K562 (cell line): ENCODE results near the gene DOP1A. TPM values are rescaled to one million over a fixed set of nuclear protein-coding genes. Genes with fewer than 3 reads are reported as not detected.

Experiments used
- ATAC-seq: fragments of 200-7000 bp; cut with Tn5 transposase; 3 replicates; pipeline ENCODE4 v1.9.1; 2020; ENCODE audit warnings: moderate library complexity
- BruUV-seq: library from RNA; stranded (reverse); fragments of 400-500 nt; replicated peaks from 2 replicates; lab custom pipeline; 2021; lab: Mats Ljungman, UMichigan
- CTCF ChIA-PET: fragments of 300-600 bp; formaldehyde crosslinking; extraction: SDS; loops from one replicate; lab custom pipeline; 2021; ENCODE audit warnings: low intra/inter-chr PET ratio; lab: Yijun Ruan, JAX
- POLR2A ChIA-PET: fragments of 300-600, 350-650 bp; sonication (Branson Sonifier 250); formaldehyde crosslinking; extraction: SDS; loops from one replicate; lab custom pipeline; 2021; ENCODE audit warnings: antibody characterized with exemption, inconsistent platforms; lab: Yijun Ruan, JAX
- DNase-seq, 4 experiments: peaks; one replicate each; pipeline versions ENCODE4 v3.0.0 to v3.0.0-alpha.2; 2011 to 2018; ENCODE audit warnings: low spot score in 3 of 4, mixed read lengths in 3 of 4; ENCODE audit errors: extremely low read depth in 1 of 4
- FAIRE-seq: peaks from 2 replicates; lab custom pipeline; 2011; peaks lifted over from hg19 to GRCh38; lab: Jason Lieb, UNC
- H2AFZ ChIP-seq: 2 replicates; pipeline ENCODE4 v1.6.0; 2011; ENCODE audit warnings: low read depth, low read length, control low read depth, inconsistent platforms
- H3K27ac ChIP-seq: fragments of 200-600 bp; 3 replicates; pipeline ENCODE4 v1.8.0; 2011; ENCODE audit warnings: low read depth, mild to moderate bottlenecking, control low read depth, inconsistent platforms, low read length, moderate library complexity, mixed read lengths; ENCODE audit errors: extremely low read depth
- H3K27me3 ChIP-seq, 2 experiments: fragments of 300-600 bp in 1 of 2; 2 replicates in 1 of 2; 3 replicates in 1 of 2; pipeline versions ENCODE4 v1.6.0 to v1.8.0; 2011; ENCODE audit warnings: inconsistent platforms in 2 of 2, low read length in 2 of 2, mild to moderate bottlenecking in 1 of 2, mixed read lengths in 1 of 2, moderate library complexity in 1 of 2; ENCODE audit not compliant: control insufficient read depth in 2 of 2, insufficient read depth in 2 of 2
- H3K36me3 ChIP-seq: fragments of 300-600 bp; 3 replicates; pipeline ENCODE4 v1.8.0; 2011; ENCODE audit warnings: mild to moderate bottlenecking, low read length, inconsistent platforms; ENCODE audit not compliant: control insufficient read depth, insufficient read depth
- H3K4me1 ChIP-seq, 2 experiments: fragments of 200-600 bp in 1 of 2; replicated peaks in 1 of 2; 2 replicates in 1 of 2; 3 replicates in 1 of 2; pipeline versions ENCODE4 v1.5.1 to v1.8.0; 2011; ENCODE audit warnings: inconsistent platforms in 2 of 2, low read length in 2 of 2, mild to moderate bottlenecking in 1 of 2, mixed read lengths in 1 of 2, moderate library complexity in 1 of 2; ENCODE audit not compliant: control insufficient read depth in 2 of 2, insufficient read depth in 2 of 2
- H3K4me2 ChIP-seq: 2 replicates; pipeline ENCODE4 v1.6.1; 2011; ENCODE audit warnings: low read length, control low read depth, inconsistent platforms, mixed read lengths; ENCODE audit not compliant: insufficient read depth
- H3K4me3 ChIP-seq: fragments of 200-600 bp; sonication (generic), shearing (Covaris generic); 2 replicates; pipeline ENCODE4 v1.5.1; 2016; ENCODE audit warnings: control low read depth, inconsistent platforms
- H3K79me2 ChIP-seq: fragments of 200-600 bp; 3 replicates; pipeline ENCODE4 v1.8.0; 2011; ENCODE audit warnings: low read length, inconsistent platforms; ENCODE audit not compliant: control insufficient read depth, insufficient read depth
- H3K9ac ChIP-seq, 2 experiments: 2 replicates each; pipeline versions ENCODE4 v1.6.0 to v1.6.1; 2011; ENCODE audit warnings: low read depth in 2 of 2, low read length in 2 of 2, control low read depth in 1 of 2, inconsistent platforms in 1 of 2, mild to moderate bottlenecking in 1 of 2, mixed read lengths in 1 of 2; ENCODE audit not compliant: insufficient read depth in 1 of 2
- H3K9me1 ChIP-seq: one replicate; pipeline ENCODE4 v1.6.0; 2011; ENCODE audit warnings: inconsistent platforms, mild to moderate bottlenecking, low read length, moderate library complexity; ENCODE audit not compliant: control insufficient read depth, insufficient read depth
- H3K9me3 ChIP-seq: replicated peaks from 2 replicates; pipeline ENCODE4 v1.5.1; 2011; ENCODE audit warnings: low read depth, low read length, inconsistent platforms; ENCODE audit not compliant: control insufficient read depth, insufficient read depth
- H4K20me1 ChIP-seq: replicated peaks from 2 replicates; pipeline ENCODE4 v1.6.1; 2011; ENCODE audit warnings: low read length, inconsistent platforms, mixed read lengths; ENCODE audit not compliant: control insufficient read depth, insufficient read depth
- CBX1 ChIP-seq: sonication (generic); IDR thresholded peaks from 2 replicates; pipeline ENCODE4 v1.6.1; 2016; ENCODE audit warnings: antibody characterized with exemption, low read depth, mild to moderate bottlenecking
- CBX3 ChIP-seq, 2 experiments: IDR thresholded peaks; 1 replicate in 1 of 2; 2 replicates in 1 of 2; pipeline ENCODE4 v1.6.1; 2012; ENCODE audit warnings: inconsistent platforms in 2 of 2, low read length in 2 of 2, borderline replicate concordance in 1 of 2, control low read depth in 1 of 2
- CBX5 ChIP-seq: IDR thresholded peaks from 2 replicates; pipeline ENCODE4 v1.6.1; 2014; ENCODE audit warnings: low read depth, borderline replicate concordance
- CCAR2 ChIP-seq: fragments of 200-400 bp; formaldehyde crosslinking; IDR thresholded peaks from 2 replicates; pipeline ENCODE4 v1.6.1; 2017; ENCODE audit warnings: mild to moderate bottlenecking, low read depth, low read length
- CREB1 ChIP-seq, 2 experiments: sonication (generic) in 1 of 2; formaldehyde crosslinking in 1 of 2; IDR thresholded peaks; 2 replicates each; pipeline versions ENCODE4 v1.6.1 to v1.8.0; 2012 to 2022; ENCODE audit warnings: inconsistent platforms in 1 of 2, mild to moderate bottlenecking in 1 of 2, missing genetic modification reagents in 1 of 2, moderate library complexity in 1 of 2
- FOXA1 ChIP-seq: fragments of 450-650 bp; IDR thresholded peaks from 2 replicates; pipeline ENCODE4 v1.6.1; 2016; ENCODE audit warnings: mild to moderate bottlenecking, borderline replicate concordance
- TGIF2 ChIP-seq: sonication (generic); formaldehyde crosslinking; IDR thresholded peaks from 2 replicates; pipeline ENCODE4 v1.8.1; 2022; ENCODE audit warnings: mild to moderate bottlenecking, missing genetic modification reagents, moderate library complexity
- TRIM24 ChIP-seq, 2 experiments: fragments of 450-650 bp; IDR thresholded peaks; 2 replicates each; pipeline ENCODE4 v1.6.1; 2016
- TRIM28 ChIP-seq: fragments of 450-650 bp; IDR thresholded peaks from 2 replicates; pipeline ENCODE4 v1.6.1; 2017
- ZFP36 ChIP-seq: fragments of 150-350 bp; IDR thresholded peaks from 2 replicates; pipeline ENCODE4 v1.6.1; 2018; ENCODE audit warnings: low read length, low read depth; ENCODE audit not compliant: partially characterized antibody
- ZNF165 ChIP-seq: fragments of 250-450 bp; sonication (Bioruptor Pico); IDR thresholded peaks from 2 replicates; pipeline ENCODE4 v1.4.0; 2020; ENCODE audit warnings: borderline replicate concordance
- ZNF280A ChIP-seq: fragments of 450-650 bp; IDR thresholded peaks from 2 replicates; pipeline ENCODE4 v1.6.1; 2018; ENCODE audit warnings: mild to moderate bottlenecking, low read depth; ENCODE audit not compliant: partially characterized antibody
- WGBS: fragments of 100-300 bp; shearing (Covaris generic); methylation state at CpG from one replicate; pipeline ENCODE4 v1.1.6; 2016; ENCODE audit warnings: low coverage, mixed read lengths; ENCODE audit not compliant: insufficient coverage; ENCODE audit errors: missing lambda C conversion rate; 5-methylcytosine and 5-hydroxymethylcytosine counted together
- in situ Hi-C: fragments of 300-500 bp; cut with MboI; formaldehyde crosslinking; loops from 4 replicates; pipeline ENCODE4 v1.15.0; 2018; ENCODE audit warnings: inconsistent platforms, mixed read lengths
- intact Hi-C: fragments of 100-400 bp; cut with micrococcal nuclease; formaldehyde crosslinking; loops from 2 replicates; pipeline ENCODE4 v1.14.2; 2022
- polyA plus RNA-seq, 8 experiments: library from polyadenylated mRNA; depleted of rRNA in 4 of 8; stranded (reverse) in 5 of 8; unstranded in 3 of 8; fragments of >200 nt; fragmentation: Nextera tagmentation in 2 of 8; fragmentation: Illumina TruSeq in 1 of 8; extraction: Ambion mirVana in 2 of 8; extraction: Trizol in 1 of 8; gene quantifications; 2 replicates each; pipeline versions ENCODE4 v1.2.1 to v1.2.3, GENCODE V29; 2011 to 2014; ENCODE audit warnings: inconsistent platforms in 1 of 8, missing spikeins in 1 of 8
- total RNA-seq, 7 experiments: library from RNA; depleted of rRNA in 6 of 7; stranded (reverse); fragments of >200 nt in 6 of 7; fragmentation: Illumina TruSeq in 2 of 7; extraction: Trizol in 2 of 7; gene quantifications; 2 replicates each; pipeline versions ENCODE4 v1.2.1 to v1.2.3, GENCODE V29; 2011 to 2021; ENCODE audit warnings: low replicate concordance in 1 of 7
- TF ChIP-seq, protein P1 (sequence below): sonication (generic); formaldehyde crosslinking; IDR thresholded peaks from 2 replicates; pipeline ENCODE4 v1.8.1; 2023; ENCODE audit warnings: missing genetic modification reagents, mild to moderate bottlenecking, borderline replicate concordance

Gene DOP1A
- total and polyA plus RNA-seq, 9 of the 15 experiments (the other 6 are each of a cell fraction or from before 2014, with no cell fraction given): 0.75 to 10.5 (median 4.4) TPM

DNA sequence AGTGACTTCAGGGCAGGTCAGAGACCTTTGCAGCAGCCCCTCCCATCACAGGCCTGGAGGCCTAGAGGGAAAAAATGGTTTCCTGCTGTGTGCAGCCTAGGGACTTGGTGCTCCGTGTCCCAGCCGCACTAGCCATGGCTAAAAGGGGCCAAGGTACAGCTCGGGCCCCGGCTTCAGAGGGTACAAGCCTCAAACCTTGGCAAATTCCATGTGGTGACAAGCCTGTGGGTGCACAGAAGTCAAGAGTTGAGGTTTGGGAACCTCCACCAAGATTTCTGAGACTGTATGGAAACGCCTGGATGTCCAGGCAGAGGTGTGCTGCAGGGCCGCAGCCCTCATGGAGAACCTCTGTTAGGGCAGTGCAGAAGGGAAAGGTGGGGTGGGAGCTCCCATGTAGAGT is 35.8 kb upstream of the DOP1A start:
- no peaks in the 10 kb centered on the region for H3K79me2 ChIP-seq
- TF ChIP-seq CBX1 (0 out of 2 replicates have a peak, but pooled peaks have one; percentile 72), CREB1 (IDR thresholded peaks at IDR 0.05) (no peak), CREB1 (CRISPR knock-in tag; IDR thresholded peaks at IDR 0.05) (no peak), ZNF280A (peak; percentile 93), CBX5 (peak; percentile 91), CBX3 (IDR thresholded peaks at IDR 0.05; ENCODE audit: borderline replicate concordance in 1 of 2, low read length in 2 of 2) (peak in 1 of 2 experiments; percentile 93; a peak in 2 of 3 replicates), TRIM24 (IDR thresholded peaks at IDR 0.05) (peak in 1 of 2 experiments; percentile 66; a peak in 2 of 4 replicates), ZNF165 (CRISPR knock-in tag) (no peak), TGIF2 (CRISPR knock-in tag) (no peak), FOXA1 (no peak), ZFP36 (peak; percentile 70), TRIM28 (peak; percentile 85), CCAR2 (no peak)
- TF ChIP-seq, protein P1, sequence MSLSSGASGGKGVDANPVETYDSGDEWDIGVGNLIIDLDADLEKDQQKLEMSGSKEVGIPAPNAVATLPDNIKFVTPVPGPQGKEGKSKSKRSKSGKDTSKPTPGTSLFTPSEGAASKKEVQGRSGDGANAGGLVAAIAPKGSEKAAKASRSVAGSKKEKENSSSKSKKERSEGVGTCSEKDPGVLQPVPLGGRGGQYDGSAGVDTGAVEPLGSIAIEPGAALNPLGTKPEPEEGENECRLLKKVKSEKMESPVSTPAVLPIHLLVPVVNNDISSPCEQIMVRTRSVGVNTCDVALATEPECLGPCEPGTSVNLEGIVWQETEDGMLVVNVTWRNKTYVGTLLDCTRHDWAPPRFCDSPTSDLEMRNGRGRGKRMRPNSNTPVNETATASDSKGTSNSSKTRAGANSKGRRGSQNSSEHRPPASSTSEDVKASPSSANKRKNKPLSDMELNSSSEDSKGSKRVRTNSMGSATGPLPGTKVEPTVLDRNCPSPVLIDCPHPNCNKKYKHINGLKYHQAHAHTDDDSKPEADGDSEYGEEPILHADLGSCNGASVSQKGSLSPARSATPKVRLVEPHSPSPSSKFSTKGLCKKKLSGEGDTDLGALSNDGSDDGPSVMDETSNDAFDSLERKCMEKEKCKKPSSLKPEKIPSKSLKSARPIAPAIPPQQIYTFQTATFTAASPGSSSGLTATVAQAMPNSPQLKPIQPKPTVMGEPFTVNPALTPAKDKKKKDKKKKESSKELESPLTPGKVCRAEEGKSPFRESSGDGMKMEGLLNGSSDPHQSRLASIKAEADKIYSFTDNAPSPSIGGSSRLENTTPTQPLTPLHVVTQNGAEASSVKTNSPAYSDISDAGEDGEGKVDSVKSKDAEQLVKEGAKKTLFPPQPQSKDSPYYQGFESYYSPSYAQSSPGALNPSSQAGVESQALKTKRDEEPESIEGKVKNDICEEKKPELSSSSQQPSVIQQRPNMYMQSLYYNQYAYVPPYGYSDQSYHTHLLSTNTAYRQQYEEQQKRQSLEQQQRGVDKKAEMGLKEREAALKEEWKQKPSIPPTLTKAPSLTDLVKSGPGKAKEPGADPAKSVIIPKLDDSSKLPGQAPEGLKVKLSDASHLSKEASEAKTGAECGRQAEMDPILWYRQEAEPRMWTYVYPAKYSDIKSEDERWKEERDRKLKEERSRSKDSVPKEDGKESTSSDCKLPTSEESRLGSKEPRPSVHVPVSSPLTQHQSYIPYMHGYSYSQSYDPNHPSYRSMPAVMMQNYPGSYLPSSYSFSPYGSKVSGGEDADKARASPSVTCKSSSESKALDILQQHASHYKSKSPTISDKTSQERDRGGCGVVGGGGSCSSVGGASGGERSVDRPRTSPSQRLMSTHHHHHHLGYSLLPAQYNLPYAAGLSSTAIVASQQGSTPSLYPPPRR (CRISPR knock-in tag): no peak
- 97% methylated on average over 6 of the region's 6 CpGs for WGBS
- FAIRE-seq (no peak), ATAC-seq (no peak), DNase-seq (peak in 1 of 4 experiments; percentile 12)
- no peak overlapping the region for H2AFZ ChIP-seq
- no peak overlapping the region for H3K9ac ChIP-seq
- no peaks in the 10 kb centered on the region for H3K4me1 ChIP-seq
- no peak overlapping the region for H3K4me3 ChIP-seq
- no peaks in the 10 kb centered on the region for H3K9me1 ChIP-seq
- no peaks in the 10 kb centered on the region for H3K27me3 ChIP-seq
- peaks cover 15% of the 10 kb centered on the region; the same call in 1 of the 3 replicates for H3K36me3 ChIP-seq
- in situ Hi-C loops: no loop called here
- H3K4me2 ChIP-seq: no peak overlapping the region
- CTCF ChIA-PET: no interaction called here
- H3K9me3 ChIP-seq: peaks cover 18% of the 10 kb centered on the region
- intact Hi-C loops: no loop called here
- H4K20me1 ChIP-seq: no peaks in the 10 kb centered on the region
- BruUV-seq: no TSS peak
- H3K27ac ChIP-seq: no peak overlapping the region
- POLR2A ChIA-PET: interaction anchor here (0.9 kb wide), 1 partner anchor 972 kb away, joined by 3 read pairs; no protein-coding TSS in a partner anchor
